Transverse colon (tissue), 4 donors: ENCODE data around the gene PPARD. TPM values are rescaled to one million over a fixed set of nuclear protein-coding genes. Genes with fewer than 3 reads are reported as not detected.

Source experiments
- DNase-seq: peaks from one replicate; pipeline ENCODE4 v3.0.0-alpha.2; 2019
- H3K27ac ChIP-seq, 4 donors: fragments of 200-600 bp; sonication (generic); 2 replicates each; pipeline ENCODE4 v1.5.1; 2016 to 2018; ENCODE audit warnings: inconsistent platforms in 4 of 4
- H3K27me3 ChIP-seq: fragments of 200-600 bp; sonication (generic); 2 replicates; pipeline ENCODE4 v1.5.1; 2017; ENCODE audit warnings: inconsistent platforms
- H3K36me3 ChIP-seq, 4 donors: fragments of 200-600 bp; sonication (generic); 2 replicates each; pipeline ENCODE4 v1.5.1; 2017 to 2019; ENCODE audit warnings: inconsistent platforms in 4 of 4
- H3K4me1 ChIP-seq, 4 donors: fragments of 200-600 bp; sonication (generic); 2 replicates each; pipeline ENCODE4 v1.5.1; 2017 to 2020; ENCODE audit warnings: inconsistent platforms in 4 of 4
- H3K4me3 ChIP-seq, 4 donors: fragments of 200-600 bp; sonication (generic); 1 replicate in 1 of 4; 2 replicates in 3 of 4; pipeline versions ENCODE4 v1.5.1 to v1.6.1; 2017 to 2019; ENCODE audit warnings: inconsistent platforms in 4 of 4
- H3K9me3 ChIP-seq, 2 donors: fragments of 200-600 bp; sonication (generic); 2 replicates each; pipeline ENCODE4 v1.5.1; 2017 to 2019; ENCODE audit warnings: inconsistent platforms in 2 of 2
- CTCF ChIP-seq, 5 experiments: fragments of 200-600 bp in 3 of 5; fragments of 450-650 bp in 2 of 5; sonication (generic) in 3 of 5; IDR thresholded peaks; 1 replicate in 2 of 5; 2 replicates in 3 of 5; pipeline ENCODE4 v1.5.1; 2016 to 2017; ENCODE audit warnings: antibody characterized with exemption in 5 of 5, inconsistent platforms in 3 of 5, mild to moderate bottlenecking in 2 of 5, moderate library complexity in 1 of 5
- EP300 ChIP-seq: sonication (generic); formaldehyde crosslinking; IDR thresholded peaks from one replicate; pipeline ENCODE4 v1.6.1; 2017; ENCODE audit warnings: antibody characterized with exemption, low read depth
- POLR2A ChIP-seq: fragments of 450-650 bp; IDR thresholded peaks from one replicate; pipeline ENCODE4 v1.6.1; 2016; ENCODE audit warnings: antibody characterized with exemption, mild to moderate bottlenecking, moderate library complexity
- POLR2AphosphoS5 ChIP-seq, 3 donors: sonication (generic); formaldehyde crosslinking; IDR thresholded peaks; one replicate each; pipeline ENCODE4 v1.6.1; 2016; ENCODE audit warnings: antibody characterized with exemption in 3 of 3
- WGBS, 2 donors: methylation state at CpG; one replicate each; pipeline ENCODE4 v1.1.5; 2018; ENCODE audit warnings: low coverage in 1 of 2; 5-methylcytosine and 5-hydroxymethylcytosine counted together
- in situ Hi-C, 4 donors: fragments of 200-750 bp; cut with MboI; loops; one replicate each; pipeline versions ENCODE4 v1.15.0 to v1.15.1; 2017; ENCODE audit warnings: low sequenced_read_pairs in 3 of 4, low pct_ligation_motif_present in 1 of 4, low pct_unique_long_range_greater_than_20kb in 1 of 4
- intact Hi-C: fragments of 100-400 bp; cut with DNase I; formaldehyde crosslinking; loops from one replicate; pipeline ENCODE4 v1.15.1; 2023; ENCODE audit warnings: low total_unique reads
- total RNA-seq, 4 donors: library from RNA; depleted of rRNA; stranded (reverse); fragments of >200 nt; gene quantifications; one replicate each; pipeline ENCODE4 v1.1.0, GENCODE V29; 2016

The PPARD gene
- total RNA-seq, 4 donors from 2014 or later = 19.8 to 110 (median 29.3) TPM

- Histone ChIP-seq H3K4me3 (no peak overlapping the region), H3K27me3 (no peaks in the 10 kb centered on the region), H3K36me3 (peaks cover 0 to 6% (median 0%) of the 10 kb centered on the region in 4 donors), H3K4me1 (peaks cover 3 to 27% (median 7%) of the 10 kb centered on the region in 4 donors), H3K27ac (peak overlapping the region in 2 of 4 donors; percentile 31 to 35), H3K9me3 (no peaks in the 10 kb centered on the region)
- no peak for DNase-seq
- WGBS, 2 donors = 83 to 98% methylated on average over 1 to 5 of the region's 5 CpGs
- no peak for TF ChIP-seq EP300
- no peak for TF ChIP-seq POLR2A
- no peak for TF ChIP-seq POLR2AphosphoS5 (IDR thresholded peaks at IDR 0.05)
- no peak for TF ChIP-seq CTCF (IDR thresholded peaks at IDR 0.05)
- intact Hi-C loops (loop anchor here (10.0 kb wide), 1 partner anchor 55 kb away; no protein-coding TSS in a partner anchor), in situ Hi-C loops (no loop called here)
Measured at GRCh38 chr6:35359346-35359743, 17.0 kb downstream of the PPARD start.

DNA sequence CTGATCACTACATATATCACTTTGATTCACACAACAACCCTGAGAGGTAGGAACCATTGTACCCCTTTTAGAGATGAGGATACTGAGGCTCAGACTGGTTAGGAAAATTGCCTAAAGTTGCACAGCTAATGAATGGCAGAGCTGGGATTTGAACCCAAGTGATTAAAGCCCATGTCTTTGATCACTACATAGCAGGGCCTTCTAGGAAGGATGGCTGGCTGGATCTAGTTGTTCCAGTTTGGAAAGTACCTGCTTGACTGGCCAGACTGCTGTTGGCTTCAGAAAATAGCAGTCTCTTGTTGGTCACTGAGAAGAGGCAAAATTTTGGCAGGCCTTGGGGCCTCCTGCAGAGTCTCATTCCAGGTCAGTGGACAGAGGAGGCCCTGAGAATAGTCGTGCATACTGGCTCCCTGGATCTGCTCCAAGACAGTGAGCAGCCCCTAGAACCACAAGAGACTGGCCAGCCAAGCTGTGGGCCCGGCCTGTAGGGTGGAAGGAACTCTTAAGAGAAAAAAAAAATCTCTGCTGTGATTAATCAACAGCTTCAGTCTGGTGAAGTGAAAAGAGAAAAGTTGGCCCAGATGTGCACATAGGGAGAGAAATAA, 17.5 kb downstream of the PPARD start:
- H3K4me1 ChIP-seq = peaks cover 3 to 27% (median 7%) of the 10 kb centered on the region in 4 donors
- H3K9me3 ChIP-seq = no peaks in the 10 kb centered on the region
- WGBS, 2 donors = 49% methylated on average over 2 of the region's 2 CpGs; no CpG with 5 or more reads in 1 of the 2 donors
- H3K36me3 ChIP-seq = peaks cover 0 to under 1% (median 0%) of the 10 kb centered on the region in 4 donors
- peak overlapping the region in 3 of 4 donors; percentile 19 to 35 (median 31) for H3K27ac ChIP-seq
- intact Hi-C loops (loop anchor here (10.0 kb wide), 1 partner anchor 55 kb away; no protein-coding TSS in a partner anchor), in situ Hi-C loops (no loop called here)
- no peak for DNase-seq
- no peak for TF ChIP-seq EP300
- no peak for TF ChIP-seq POLR2AphosphoS5 (IDR thresholded peaks at IDR 0.05)
- no peak for TF ChIP-seq POLR2A
- no peak for TF ChIP-seq CTCF (IDR thresholded peaks at IDR 0.05)
- no peaks in the 10 kb centered on the region for H3K27me3 ChIP-seq
- H3K4me3 ChIP-seq = no peak overlapping the region

- Histone ChIP-seq H3K27ac (peak overlapping the region in 3 of 4 donors; percentile 19 to 35 (median 31)), H3K36me3 (no peaks in the 10 kb centered on the region), H3K4me3 (no peak overlapping the region), H3K4me1 (peaks cover 3 to 27% (median 7%) of the 10 kb centered on the region in 4 donors), H3K27me3 (no peaks in the 10 kb centered on the region), H3K9me3 (no peaks in the 10 kb centered on the region)
- WGBS, 2 donors = 72 to 73% methylated on average over 3 to 8 of the region's 8 CpGs
- intact Hi-C loops (no loop called here), in situ Hi-C loops (no loop called here)
- no peak for TF ChIP-seq CTCF (IDR thresholded peaks at IDR 0.05)
- TF ChIP-seq POLR2AphosphoS5 (IDR thresholded peaks at IDR 0.05) = no peak
- TF ChIP-seq EP300 = no peak
- no peak for TF ChIP-seq POLR2A
- no peak for DNase-seq
Measured at GRCh38 chr6:35360349-35361138, 18.2 kb downstream of the PPARD start.

DNA sequence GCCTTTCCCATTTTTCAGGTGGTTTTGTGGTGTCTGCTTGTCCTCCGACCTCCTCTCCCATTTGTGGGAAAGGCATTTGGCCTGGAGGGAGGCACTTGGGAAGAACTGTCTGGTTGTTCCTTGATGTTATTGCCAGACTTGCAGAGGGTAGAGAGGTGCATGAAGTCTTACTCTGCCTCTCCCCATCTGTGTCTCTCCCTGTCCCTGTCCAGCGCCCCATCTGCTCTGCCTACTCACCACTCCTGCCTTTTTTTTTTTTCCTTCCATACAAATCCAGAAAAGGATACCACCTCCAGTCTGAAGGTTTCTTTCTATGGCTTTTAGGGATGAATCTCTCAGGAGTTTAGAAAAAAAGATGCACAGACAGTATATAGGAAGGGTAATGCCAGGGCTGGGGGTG, 19.8 kb downstream of the PPARD start:
- H3K4me1 ChIP-seq = peaks cover 3 to 27% (median 7%) of the 10 kb centered on the region in 4 donors
- no peaks in the 10 kb centered on the region for H3K9me3 ChIP-seq
- TF ChIP-seq CTCF (IDR thresholded peaks at IDR 0.05) (no peak), POLR2AphosphoS5 (IDR thresholded peaks at IDR 0.05) (no peak), POLR2A (no peak), EP300 (no peak)
- no peak for DNase-seq
- intact Hi-C loops = no loop called here
- H3K27ac ChIP-seq = no peak overlapping the region
- in situ Hi-C loops = no loop called here
- WGBS, 2 donors = 94 to 100% methylated on average over 2 of the region's 2 CpGs
- no peaks in the 10 kb centered on the region for H3K36me3 ChIP-seq
- H3K4me3 ChIP-seq = no peak overlapping the region
- H3K27me3 ChIP-seq = no peaks in the 10 kb centered on the region
